ENCODE measurements around the gene SPPL2C.

The SPPL2C gene

GRCh38 chr17:45819632-45820031 is 25.0 kb upstream of the SPPL2C start:
- Histone ChIP-seq H3K4me1 (ENCODE audit: low read length) (no peaks in the 10 kb centered on the region), H3K9ac (ENCODE audit: low read length) (no peak overlapping the region)

DNA sequence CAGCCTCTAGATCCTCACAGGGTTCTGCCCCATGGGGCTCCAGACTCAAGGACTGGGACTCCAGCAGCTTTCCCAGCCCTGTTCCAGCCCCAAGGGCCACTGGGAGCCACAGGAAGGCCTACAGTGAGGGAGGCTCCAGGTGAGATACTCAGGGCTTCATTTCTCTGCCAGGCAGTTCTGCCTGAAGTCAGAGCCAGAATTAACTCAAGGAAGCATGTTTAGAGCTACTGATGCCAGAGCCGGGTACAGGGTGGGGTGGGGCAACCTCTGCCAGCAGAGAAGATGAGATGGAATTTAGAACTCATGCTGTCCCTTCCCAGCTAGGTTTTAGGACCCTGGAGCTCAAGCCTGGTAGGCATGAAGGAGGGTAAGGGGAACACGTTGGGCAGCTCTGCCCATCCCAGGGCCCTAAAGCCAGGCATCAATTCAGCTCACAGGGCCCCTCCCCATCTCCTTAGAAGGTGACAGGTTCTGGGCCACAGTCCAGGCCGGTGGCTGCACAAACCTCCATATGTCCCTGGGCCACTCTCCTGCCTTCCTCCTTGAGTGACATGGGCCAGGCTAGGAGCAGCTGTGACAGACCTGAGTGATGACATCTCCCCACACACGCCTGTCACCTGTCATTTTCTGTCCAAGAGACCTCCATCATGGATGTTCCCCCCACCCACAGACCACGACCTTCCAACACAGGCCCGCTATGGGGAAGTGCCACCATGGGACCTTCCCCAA is 24.5 kb upstream of the SPPL2C start:
- H3K27me3 ChIP-seq (ENCODE audit: low read depth, low read length) = no peaks in the 10 kb centered on the region
- no peaks in the 10 kb centered on the region for H4K20me1 ChIP-seq (ENCODE audit: insufficient read depth, low read length)
- no peaks in the 10 kb centered on the region for H3K79me2 ChIP-seq (ENCODE audit: low read length)
- H3K4me1 ChIP-seq (ENCODE audit: low read length) = no peaks in the 10 kb centered on the region
- H3K9me3 ChIP-seq (ENCODE audit: insufficient read depth, low read length) = no peaks in the 10 kb centered on the region
- no peak overlapping the region for H3K4me3 ChIP-seq (ENCODE audit: low read length)
- H3K4me2 ChIP-seq (ENCODE audit: low read length) = no peak overlapping the region
- no peak overlapping the region for H2AFZ ChIP-seq (ENCODE audit: low read depth, low read length)
- TF ChIP-seq, protein P1, sequence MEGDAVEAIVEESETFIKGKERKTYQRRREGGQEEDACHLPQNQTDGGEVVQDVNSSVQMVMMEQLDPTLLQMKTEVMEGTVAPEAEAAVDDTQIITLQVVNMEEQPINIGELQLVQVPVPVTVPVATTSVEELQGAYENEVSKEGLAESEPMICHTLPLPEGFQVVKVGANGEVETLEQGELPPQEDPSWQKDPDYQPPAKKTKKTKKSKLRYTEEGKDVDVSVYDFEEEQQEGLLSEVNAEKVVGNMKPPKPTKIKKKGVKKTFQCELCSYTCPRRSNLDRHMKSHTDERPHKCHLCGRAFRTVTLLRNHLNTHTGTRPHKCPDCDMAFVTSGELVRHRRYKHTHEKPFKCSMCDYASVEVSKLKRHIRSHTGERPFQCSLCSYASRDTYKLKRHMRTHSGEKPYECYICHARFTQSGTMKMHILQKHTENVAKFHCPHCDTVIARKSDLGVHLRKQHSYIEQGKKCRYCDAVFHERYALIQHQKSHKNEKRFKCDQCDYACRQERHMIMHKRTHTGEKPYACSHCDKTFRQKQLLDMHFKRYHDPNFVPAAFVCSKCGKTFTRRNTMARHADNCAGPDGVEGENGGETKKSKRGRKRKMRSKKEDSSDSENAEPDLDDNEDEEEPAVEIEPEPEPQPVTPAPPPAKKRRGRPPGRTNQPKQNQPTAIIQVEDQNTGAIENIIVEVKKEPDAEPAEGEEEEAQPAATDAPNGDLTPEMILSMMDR (IDR thresholded peaks at IDR 0.05; ENCODE audit: low read depth, low read length) = no peak
- no peak for TF ChIP-seq EZH2phosphoT487 (IDR thresholded peaks at IDR 0.05; ENCODE audit: low read depth)
- H3K36me3 ChIP-seq (replicated peaks; ENCODE audit: low read depth, low read length) = no peaks in the 10 kb centered on the region
- no peak overlapping the region for H3K27ac ChIP-seq (ENCODE audit: low read length)
- no peak overlapping the region for H3K9ac ChIP-seq (ENCODE audit: low read length)

More at GRCh38 chr17:45819632-45820031, 25.0 kb upstream of the SPPL2C start:
- Histone ChIP-seq H3K79me2 (ENCODE audit: low read length) (no peaks in the 10 kb centered on the region), H3K4me3 (ENCODE audit: low read length) (no peak overlapping the region), H3K27me3 (ENCODE audit: low read depth, low read length) (no peaks in the 10 kb centered on the region), H3K36me3 (replicated peaks; ENCODE audit: low read depth, low read length) (no peaks in the 10 kb centered on the region), H2AFZ (ENCODE audit: low read depth, low read length) (no peak overlapping the region), H4K20me1 (ENCODE audit: insufficient read depth, low read length) (no peaks in the 10 kb centered on the region), H3K4me2 (ENCODE audit: low read length) (no peak overlapping the region), H3K9me3 (ENCODE audit: insufficient read depth, low read length) (no peaks in the 10 kb centered on the region), H3K27ac (ENCODE audit: low read length) (no peak overlapping the region)
- TF ChIP-seq EZH2phosphoT487 (IDR thresholded peaks at IDR 0.05; ENCODE audit: low read depth) = no peak
- TF ChIP-seq, protein P1 (IDR thresholded peaks at IDR 0.05; ENCODE audit: low read depth, low read length) = no peak

DNA sequence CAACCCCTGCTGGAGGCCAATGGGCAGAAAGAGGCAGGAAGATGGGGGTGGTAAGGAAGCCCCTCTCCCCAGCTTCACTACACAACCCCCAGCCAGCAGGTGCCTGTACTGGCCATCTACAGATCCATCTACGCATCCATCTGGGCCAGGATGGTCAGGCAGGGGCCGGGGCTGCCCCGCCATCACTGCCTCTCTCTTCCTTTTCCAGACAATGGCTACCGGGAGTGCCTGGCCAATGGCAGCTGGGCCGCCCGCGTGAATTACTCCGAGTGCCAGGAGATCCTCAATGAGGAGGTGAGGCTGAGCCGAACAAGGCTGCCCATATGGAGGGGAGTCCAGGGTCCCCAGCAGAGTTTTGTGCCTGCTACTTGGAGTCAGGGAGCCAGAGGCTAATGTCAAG is 23.5 kb upstream of the SPPL2C start:
- Histone ChIP-seq H3K79me2 (ENCODE audit: low read length) (no peaks in the 10 kb centered on the region), H3K4me3 (ENCODE audit: low read length) (no peak overlapping the region), H3K9ac (ENCODE audit: low read length) (no peak overlapping the region), H2AFZ (ENCODE audit: low read depth, low read length) (no peak overlapping the region), H3K27ac (ENCODE audit: low read length) (no peak overlapping the region), H3K9me3 (ENCODE audit: insufficient read depth, low read length) (no peaks in the 10 kb centered on the region), H3K36me3 (replicated peaks; ENCODE audit: low read depth, low read length) (no peaks in the 10 kb centered on the region), H3K4me2 (ENCODE audit: low read length) (no peak overlapping the region), H3K27me3 (ENCODE audit: low read depth, low read length) (no peaks in the 10 kb centered on the region; the same call in 1 of the 2 replicates), H3K4me1 (ENCODE audit: low read length) (no peaks in the 10 kb centered on the region), H4K20me1 (ENCODE audit: insufficient read depth, low read length) (no peaks in the 10 kb centered on the region)
- no peak for TF ChIP-seq EZH2phosphoT487 (IDR thresholded peaks at IDR 0.05; ENCODE audit: low read depth)
- TF ChIP-seq, protein P1 (IDR thresholded peaks at IDR 0.05; ENCODE audit: low read depth, low read length) = no peak

DNA sequence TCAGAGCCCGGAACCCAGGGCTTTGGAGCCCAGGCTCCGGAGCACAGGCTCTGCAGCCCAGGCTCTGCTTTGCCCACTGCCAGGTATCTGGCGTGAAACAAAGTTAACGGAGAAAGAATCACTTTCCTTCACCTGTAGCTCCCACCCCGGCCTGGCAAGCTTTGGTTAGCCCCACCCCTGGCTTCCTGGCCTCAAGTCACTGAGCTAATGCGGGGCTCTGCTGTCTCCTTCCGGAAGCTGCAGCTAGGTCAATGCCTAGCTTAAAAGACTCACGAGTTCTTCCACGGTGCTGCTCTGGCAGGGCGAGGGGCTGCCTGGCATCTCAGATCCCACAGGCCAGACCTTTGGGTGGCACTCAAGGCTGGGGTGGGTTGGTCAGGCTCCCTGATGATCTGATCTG is 21.1 kb upstream of the SPPL2C start:
- H3K36me3 ChIP-seq (replicated peaks; ENCODE audit: low read depth, low read length) = no peaks in the 10 kb centered on the region
- H3K4me1 ChIP-seq (ENCODE audit: low read length) = no peaks in the 10 kb centered on the region
- H3K27ac ChIP-seq (ENCODE audit: low read length) = no peak overlapping the region
- H3K9me3 ChIP-seq (ENCODE audit: insufficient read depth, low read length) = no peaks in the 10 kb centered on the region
- H3K79me2 ChIP-seq (ENCODE audit: low read length) = no peaks in the 10 kb centered on the region
- H3K9ac ChIP-seq (ENCODE audit: low read length) = no peak overlapping the region
- H3K27me3 ChIP-seq (ENCODE audit: low read depth, low read length) = peaks cover 12% of the 10 kb centered on the region
- no peak overlapping the region for H3K4me2 ChIP-seq (ENCODE audit: low read length)
- H2AFZ ChIP-seq (ENCODE audit: low read depth, low read length) = no peak overlapping the region
- no peaks in the 10 kb centered on the region for H4K20me1 ChIP-seq (ENCODE audit: insufficient read depth, low read length)
- H3K4me3 ChIP-seq (ENCODE audit: low read length) = no peak overlapping the region
- no peak for TF ChIP-seq EZH2phosphoT487 (IDR thresholded peaks at IDR 0.05; ENCODE audit: low read depth)
- TF ChIP-seq, protein P1 (IDR thresholded peaks at IDR 0.05; ENCODE audit: low read depth, low read length) = no peak

All from OCI-LY3 (cell line).